ENCODE results near the gene FARSB. TPM values are rescaled to one million over a fixed set of nuclear protein-coding genes. Genes with fewer than 3 reads are reported as not detected.

The FARSB gene
- total RNA-seq, 1 experiment from 2014 or later: 50.2 TPM

GRCh38 chr2:222689322-222689721, 33.4 kb upstream of the FARSB start:
- POLR2A ChIA-PET (ENCODE audit: unreplicated experiment): no interaction called here
- CTCF ChIA-PET: interaction anchor here (1.0 to 1.6 kb wide), 3 partner anchors 214 to 283 kb away, joined by 3 to 7 read pairs (median 4); no protein-coding TSS in a partner anchor
- no TSS peak for BruUV-seq (replicated peaks)
- Histone ChIP-seq H3K9me3 (ENCODE audit: insufficient read depth, low read depth) (no peaks in the 10 kb centered on the region), H3K4me1 (replicated peaks; ENCODE audit: insufficient read depth) (no peaks in the 10 kb centered on the region), H3K9me2 (ENCODE audit: insufficient read depth) (no peaks in the 10 kb centered on the region), H4K20me1 (ENCODE audit: insufficient read depth) (no peaks in the 10 kb centered on the region), H2AFZ (no peak overlapping the region), H3K27ac (no peak overlapping the region), H3K4me2 (no peak overlapping the region), H3K36me3 (ENCODE audit: low read depth) (no peaks in the 10 kb centered on the region), H3F3A (ENCODE audit: insufficient read depth, low read depth) (no peaks in the 10 kb centered on the region), H3K4me3 (no peak overlapping the region), H3K79me2 (ENCODE audit: low read depth) (no peaks in the 10 kb centered on the region), H3K27me3 (ENCODE audit: insufficient read depth, low read depth) (no peaks in the 10 kb centered on the region)
- intact Hi-C loops (cut with micrococcal nuclease; ENCODE audit: unreplicated experiment): no loop called here
- TF ChIP-seq CTCF (conservative IDR thresholded peaks at IDR 0.05): no peak
- TF ChIP-seq EZH2 (IDR thresholded peaks at IDR 0.05; ENCODE audit: low read depth): no peak
- no peak for DNase-seq

- BruUV-seq (replicated peaks): no TSS peak
- no peak overlapping the region for H3K4me2 ChIP-seq
- no peak overlapping the region for H2AFZ ChIP-seq
- no peaks in the 10 kb centered on the region for H3K27me3 ChIP-seq (ENCODE audit: insufficient read depth, low read depth)
- intact Hi-C loops (cut with micrococcal nuclease; ENCODE audit: unreplicated experiment): no loop called here
- H3F3A ChIP-seq (ENCODE audit: insufficient read depth, low read depth): no peaks in the 10 kb centered on the region
- no peaks in the 10 kb centered on the region for H3K9me2 ChIP-seq (ENCODE audit: insufficient read depth)
- H3K27ac ChIP-seq: no peak overlapping the region
- no peaks in the 10 kb centered on the region for H3K9me3 ChIP-seq (ENCODE audit: insufficient read depth, low read depth)
- H3K79me2 ChIP-seq (ENCODE audit: low read depth): no peaks in the 10 kb centered on the region
- H3K36me3 ChIP-seq (ENCODE audit: low read depth): no peaks in the 10 kb centered on the region
- DNase-seq: no peak
- ChIA-PET POLR2A (ENCODE audit: unreplicated experiment) (no interaction called here), CTCF (interaction anchor here (1.0 to 1.5 kb wide), 2 partner anchors 214 to 271 kb away, joined by 3 to 4 read pairs; no protein-coding TSS in a partner anchor)
- H3K4me1 ChIP-seq (replicated peaks; ENCODE audit: insufficient read depth): no peaks in the 10 kb centered on the region
- TF ChIP-seq EZH2 (IDR thresholded peaks at IDR 0.05; ENCODE audit: low read depth): no peak
- TF ChIP-seq CTCF (conservative IDR thresholded peaks at IDR 0.05): no peak
- H4K20me1 ChIP-seq (ENCODE audit: insufficient read depth): no peaks in the 10 kb centered on the region
- H3K4me3 ChIP-seq: no peak overlapping the region
These were observed 33.0 kb upstream of the FARSB start for GRCh38 chr2:222688917-222689316.

- POLR2A ChIA-PET (ENCODE audit: unreplicated experiment): no interaction called here
These were observed 30.3 kb upstream of the FARSB start for GRCh38 chr2:222686086-222686750.

More at GRCh38 chr2:222686086-222686750, 30.3 kb upstream of the FARSB start:
- Histone ChIP-seq H4K20me1 (ENCODE audit: insufficient read depth) (no peaks in the 10 kb centered on the region), H3K27me3 (ENCODE audit: insufficient read depth, low read depth) (no peaks in the 10 kb centered on the region), H3K36me3 (ENCODE audit: low read depth) (no peaks in the 10 kb centered on the region), H3K4me1 (replicated peaks; ENCODE audit: insufficient read depth) (no peaks in the 10 kb centered on the region), H3F3A (ENCODE audit: insufficient read depth, low read depth) (no peaks in the 10 kb centered on the region), H3K27ac (no peak overlapping the region), H3K4me2 (no peak overlapping the region), H3K4me3 (no peak overlapping the region), H3K79me2 (ENCODE audit: low read depth) (no peaks in the 10 kb centered on the region), H2AFZ (no peak overlapping the region), H3K9me2 (ENCODE audit: insufficient read depth) (no peaks in the 10 kb centered on the region), H3K9me3 (ENCODE audit: insufficient read depth, low read depth) (no peaks in the 10 kb centered on the region)
- intact Hi-C loops (cut with micrococcal nuclease; ENCODE audit: unreplicated experiment): no loop called here
- DNase-seq: no peak
- CTCF ChIA-PET: interaction anchor here (0.5 kb wide), 1 partner anchor 190 kb away, joined by 4 read pairs; no protein-coding TSS in a partner anchor
- TF ChIP-seq CTCF (conservative IDR thresholded peaks at IDR 0.05) (no peak), EZH2 (IDR thresholded peaks at IDR 0.05; ENCODE audit: low read depth) (no peak)
- no TSS peak for BruUV-seq (replicated peaks)
